ENCODE data around the gene FBXW5. TPM values are rescaled to one million over a fixed set of nuclear protein-coding genes. Genes with fewer than 3 reads are reported as not detected.

Gene FBXW5
- total and polyA plus RNA-seq, 9 of the 15 experiments (the other 6 are each of a cell fraction or from before 2014, with no cell fraction given), result 0.21 to 128 (median 37.0) TPM

DNA sequence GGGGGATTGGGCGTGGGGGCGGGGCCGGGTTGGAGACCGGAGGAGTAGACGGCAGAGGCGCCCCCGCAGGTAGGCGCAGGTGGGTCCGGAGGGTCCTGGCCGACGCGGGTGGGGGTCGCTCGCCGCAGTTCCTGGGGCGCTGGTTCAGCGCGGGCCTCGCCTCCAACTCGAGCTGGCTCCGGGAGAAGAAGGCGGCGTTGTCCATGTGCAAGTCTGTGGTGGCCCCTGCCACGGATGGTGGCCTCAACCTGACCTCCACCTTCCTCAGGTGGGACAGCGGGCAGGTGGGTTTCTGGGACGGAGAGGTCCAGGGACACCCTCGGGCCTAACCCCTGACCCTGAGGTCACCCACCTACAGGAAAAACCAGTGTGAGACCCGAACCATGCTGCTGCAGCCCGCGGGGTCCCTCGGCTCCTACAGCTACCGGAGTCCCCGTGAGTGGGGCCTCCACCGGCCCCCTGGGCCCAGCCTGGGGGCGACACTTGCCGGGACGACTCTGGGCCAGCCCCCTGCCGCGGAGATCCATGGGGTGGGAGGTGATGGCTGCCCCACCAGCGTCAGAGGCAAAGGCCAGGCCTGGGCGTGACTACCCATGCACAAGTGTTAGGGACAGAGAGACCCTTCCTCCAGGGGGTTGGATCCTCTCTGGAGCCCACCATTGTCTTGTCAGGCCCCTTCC, 34.5 kb upstream of the FBXW5 start (continued):
- TF ChIP-seq, protein P1, sequence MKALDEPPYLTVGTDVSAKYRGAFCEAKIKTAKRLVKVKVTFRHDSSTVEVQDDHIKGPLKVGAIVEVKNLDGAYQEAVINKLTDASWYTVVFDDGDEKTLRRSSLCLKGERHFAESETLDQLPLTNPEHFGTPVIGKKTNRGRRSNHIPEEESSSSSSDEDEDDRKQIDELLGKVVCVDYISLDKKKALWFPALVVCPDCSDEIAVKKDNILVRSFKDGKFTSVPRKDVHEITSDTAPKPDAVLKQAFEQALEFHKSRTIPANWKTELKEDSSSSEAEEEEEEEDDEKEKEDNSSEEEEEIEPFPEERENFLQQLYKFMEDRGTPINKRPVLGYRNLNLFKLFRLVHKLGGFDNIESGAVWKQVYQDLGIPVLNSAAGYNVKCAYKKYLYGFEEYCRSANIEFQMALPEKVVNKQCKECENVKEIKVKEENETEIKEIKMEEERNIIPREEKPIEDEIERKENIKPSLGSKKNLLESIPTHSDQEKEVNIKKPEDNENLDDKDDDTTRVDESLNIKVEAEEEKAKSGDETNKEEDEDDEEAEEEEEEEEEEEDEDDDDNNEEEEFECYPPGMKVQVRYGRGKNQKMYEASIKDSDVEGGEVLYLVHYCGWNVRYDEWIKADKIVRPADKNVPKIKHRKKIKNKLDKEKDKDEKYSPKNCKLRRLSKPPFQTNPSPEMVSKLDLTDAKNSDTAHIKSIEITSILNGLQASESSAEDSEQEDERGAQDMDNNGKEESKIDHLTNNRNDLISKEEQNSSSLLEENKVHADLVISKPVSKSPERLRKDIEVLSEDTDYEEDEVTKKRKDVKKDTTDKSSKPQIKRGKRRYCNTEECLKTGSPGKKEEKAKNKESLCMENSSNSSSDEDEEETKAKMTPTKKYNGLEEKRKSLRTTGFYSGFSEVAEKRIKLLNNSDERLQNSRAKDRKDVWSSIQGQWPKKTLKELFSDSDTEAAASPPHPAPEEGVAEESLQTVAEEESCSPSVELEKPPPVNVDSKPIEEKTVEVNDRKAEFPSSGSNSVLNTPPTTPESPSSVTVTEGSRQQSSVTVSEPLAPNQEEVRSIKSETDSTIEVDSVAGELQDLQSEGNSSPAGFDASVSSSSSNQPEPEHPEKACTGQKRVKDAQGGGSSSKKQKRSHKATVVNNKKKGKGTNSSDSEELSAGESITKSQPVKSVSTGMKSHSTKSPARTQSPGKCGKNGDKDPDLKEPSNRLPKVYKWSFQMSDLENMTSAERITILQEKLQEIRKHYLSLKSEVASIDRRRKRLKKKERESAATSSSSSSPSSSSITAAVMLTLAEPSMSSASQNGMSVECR (CRISPR knock-in tag; IDR thresholded peaks at IDR 0.05), result 0 out of 2 replicates have a peak, but pooled peaks have one; percentile 22
- no peak for TF ChIP-seq SMARCB1 (IDR thresholded peaks at IDR 0.05; ENCODE audit: insufficient read length, low read depth)
- TF ChIP-seq GATAD2A (IDR thresholded peaks at IDR 0.05), result no peak
- TF ChIP-seq KAT7 (CRISPR knock-in tag; IDR thresholded peaks at IDR 0.05; ENCODE audit: borderline replicate concordance), result no peak
- no peak for TF ChIP-seq ZNF785 (CRISPR knock-in tag; IDR thresholded peaks at IDR 0.05)
- TF ChIP-seq ARID2 (IDR thresholded peaks at IDR 0.05), result no peak
- TF ChIP-seq MCM5 (IDR thresholded peaks at IDR 0.05; ENCODE audit: low read depth), result no peak
- no peak for TF ChIP-seq NCOA1 (IDR thresholded peaks at IDR 0.05; ENCODE audit: low read depth)
- TF ChIP-seq HOXB6 (CRISPR knock-in tag; IDR thresholded peaks at IDR 0.05; ENCODE audit: borderline replicate concordance), result no peak
- TF ChIP-seq ZNF232 (CRISPR knock-in tag; IDR thresholded peaks at IDR 0.05), result 0 out of 2 replicates have a peak, but pooled peaks have one; percentile 23
- TF ChIP-seq, protein P2, sequence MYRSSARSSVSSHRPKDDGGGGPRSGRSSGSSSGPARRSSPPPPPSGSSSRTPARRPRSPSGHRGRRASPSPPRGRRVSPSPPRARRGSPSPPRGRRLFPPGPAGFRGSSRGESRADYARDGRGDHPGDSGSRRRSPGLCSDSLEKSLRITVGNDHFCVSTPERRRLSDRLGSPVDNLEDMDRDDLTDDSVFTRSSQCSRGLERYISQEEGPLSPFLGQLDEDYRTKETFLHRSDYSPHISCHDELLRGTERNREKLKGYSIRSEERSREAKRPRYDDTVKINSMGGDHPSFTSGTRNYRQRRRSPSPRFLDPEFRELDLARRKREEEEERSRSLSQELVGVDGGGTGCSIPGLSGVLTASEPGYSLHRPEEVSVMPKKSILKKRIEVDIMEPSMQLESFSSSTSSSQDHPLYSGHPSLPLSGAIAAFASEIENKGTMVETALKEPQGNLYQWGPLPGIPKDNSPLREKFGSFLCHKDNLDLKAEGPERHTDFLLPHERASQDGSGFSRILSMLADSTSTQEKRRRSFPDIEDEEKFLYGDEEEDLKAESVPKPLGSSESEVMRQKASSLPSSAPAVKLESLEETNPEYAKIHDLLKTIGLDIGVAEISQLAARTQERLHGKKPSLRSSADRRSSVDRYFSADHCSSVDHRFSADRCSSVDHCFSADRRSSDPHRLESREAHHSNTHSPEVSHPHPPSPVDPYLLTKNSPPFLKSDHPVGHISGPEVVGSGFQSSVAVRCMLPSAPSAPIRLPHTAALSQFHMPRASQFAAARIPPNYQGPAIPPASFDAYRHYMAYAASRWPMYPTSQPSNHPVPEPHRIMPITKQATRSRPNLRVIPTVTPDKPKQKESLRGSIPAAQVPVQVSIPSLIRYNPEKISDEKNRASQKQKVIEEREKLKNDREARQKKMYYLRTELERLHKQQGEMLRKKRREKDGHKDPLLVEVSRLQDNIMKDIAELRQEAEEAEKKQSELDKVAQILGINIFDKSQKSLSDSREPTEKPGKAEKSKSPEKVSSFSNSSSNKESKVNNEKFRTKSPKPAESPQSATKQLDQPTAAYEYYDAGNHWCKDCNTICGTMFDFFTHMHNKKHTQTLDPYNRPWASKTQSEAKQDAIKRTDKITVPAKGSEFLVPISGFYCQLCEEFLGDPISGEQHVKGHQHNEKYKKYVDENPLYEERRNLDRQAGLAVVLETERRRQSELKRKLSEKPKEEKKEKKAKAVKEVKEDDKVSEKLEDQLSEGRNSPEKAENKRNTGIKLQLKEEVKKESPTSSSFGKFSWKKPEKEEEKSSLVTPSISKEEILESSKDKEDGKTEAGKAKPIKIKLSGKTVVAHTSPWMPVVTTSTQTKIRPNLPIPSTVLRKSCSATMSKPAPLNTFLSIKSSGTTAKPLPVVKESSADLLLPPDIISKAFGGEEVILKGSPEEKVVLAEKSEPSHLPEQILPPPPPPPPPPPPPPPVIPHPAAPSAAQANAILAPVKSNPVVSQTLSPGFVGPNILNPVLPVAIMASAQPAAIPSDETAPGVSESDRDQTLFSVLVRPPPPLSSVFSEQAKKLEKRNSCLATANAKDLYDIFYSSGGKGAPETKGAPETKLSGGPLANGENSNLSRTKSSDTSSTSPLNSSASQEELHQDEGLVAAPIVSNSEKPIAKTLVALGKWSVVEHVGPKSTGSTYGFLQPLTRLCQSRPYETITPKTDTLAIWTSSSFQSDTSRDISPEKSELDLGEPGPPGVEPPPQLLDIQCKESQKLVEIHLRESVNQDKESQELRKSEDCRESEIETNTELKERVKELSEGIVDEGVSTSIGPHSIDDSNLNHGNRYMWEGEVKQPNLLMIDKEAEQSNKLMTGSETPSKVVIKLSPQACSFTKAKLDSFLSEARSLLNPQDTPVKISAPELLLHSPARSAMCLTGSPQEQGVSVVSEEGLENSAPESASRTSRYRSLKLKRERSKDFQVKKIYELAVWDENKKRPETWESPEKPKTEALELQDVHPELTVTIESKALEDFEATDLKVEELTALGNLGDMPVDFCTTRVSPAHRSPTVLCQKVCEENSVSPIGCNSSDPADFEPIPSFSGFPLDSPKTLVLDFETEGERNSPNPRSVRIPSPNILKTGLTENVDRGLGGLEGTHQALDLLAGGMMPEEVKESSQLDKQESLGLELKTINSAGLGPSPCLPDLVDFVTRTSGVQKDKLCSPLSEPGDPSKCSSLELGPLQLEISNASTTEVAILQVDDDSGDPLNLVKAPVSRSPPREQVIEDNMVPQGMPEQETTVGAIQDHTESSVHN (IDR thresholded peaks at IDR 0.05; ENCODE audit: borderline replicate concordance in 1 of 2, low read depth in 1 of 2), result no peak
- TF ChIP-seq NFE2 (IDR thresholded peaks at IDR 0.05; ENCODE audit: low read depth), result no peak
- no peak for TF ChIP-seq SIX5 (IDR thresholded peaks at IDR 0.05; ENCODE audit: borderline replicate concordance in 1 of 2, insufficient read depth in 1 of 2, low read depth in 1 of 2, low read length in 2 of 2)
- TF ChIP-seq SMAD4 (CRISPR knock-in tag; conservative IDR thresholded peaks at IDR 0.05), result no peak

Data from K562 (cell line).